Subcutaneous preadipocyte (primary cell): ENCODE data around the gene ALDH1A3. TPM values are rescaled to one million over a fixed set of nuclear protein-coding genes. Genes with fewer than 3 reads are reported as not detected.

ENCODE experiments used
- small RNA-seq: library from RNA; depleted of rRNA; stranded (forward); fragments of <200 nt; gene quantifications from one replicate; pipeline ENCODE3, GENCODE V24; 2012
- total RNA-seq: library from RNA; depleted of rRNA; stranded (reverse); fragments of >200 nt; gene quantifications from 2 replicates; pipeline ENCODE4 v1.2.3, GENCODE V29; 2012

The ALDH1A3 gene
- total RNA-seq = 34.4 and 118 TPM in 2 replicates

DNA sequence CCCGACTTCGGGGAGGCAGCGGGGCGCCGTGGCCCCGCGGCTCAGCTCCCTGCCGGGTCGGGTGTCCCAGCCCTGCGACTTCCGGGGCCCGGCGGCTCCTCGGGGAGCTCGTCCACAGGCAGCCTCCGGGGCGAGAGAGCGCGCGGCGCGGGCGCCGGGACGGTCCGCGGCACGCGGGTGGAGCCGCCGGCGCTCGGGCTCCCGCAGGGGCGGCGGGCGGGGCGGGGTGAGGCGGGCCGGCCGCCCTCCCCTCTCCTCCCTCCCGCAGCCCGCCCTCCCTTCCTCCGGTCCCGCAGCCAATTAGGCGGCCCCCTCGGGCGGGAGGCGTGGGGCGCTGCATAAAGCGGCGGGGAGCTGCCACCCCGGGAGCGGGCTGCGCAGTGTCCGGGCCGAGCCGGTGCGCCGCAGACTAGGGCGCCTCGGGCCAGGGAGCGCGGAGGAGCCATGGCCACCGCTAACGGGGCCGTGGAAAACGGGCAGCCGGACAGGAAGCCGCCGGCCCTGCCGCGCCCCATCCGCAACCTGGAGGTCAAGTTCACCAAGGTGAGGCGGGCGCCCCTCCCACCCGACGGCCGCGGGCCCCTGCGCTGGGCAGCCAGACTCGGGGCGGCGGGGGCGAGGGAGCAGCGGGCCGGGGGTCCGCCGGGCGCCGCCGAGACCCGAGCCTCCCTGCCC lies at the start of gene ALDH1A3:
Gene ALDH1A3 (plus strand): TSS at position 368 of the 675 bp plus-strand sequence. CDS start 77 bp downstream, at position 445.

GRCh38 chr15:100918690-100919480 lies 39.3 kb downstream of the ALDH1A3 start, which contains the start of gene LRRK1:
Gene LRRK1 (plus strand): TSS chr15:100919357. CDS start chr15:100924633, 5,276 bp downstream.

Small RNA genes within 50 kb of the gene (small RNA-seq; reads per million reads assigned to genes)
- gene AC015712.3 = not detected

Other genes with a start within 250 kb of the ALDH1A3 start
- gene LRRK1, start 39.5 kb downstream of the ALDH1A3 start, total RNA-seq = 14.7 and 17.0 TPM in 2 replicates